T-helper 9 cell (primary cell): ENCODE measurements around the gene ATP1A4.
"Not testable (repeated sequence)": the region's sequence is repeated elsewhere in the genome, so short reads cannot be mapped to it uniquely, and the experiment has no call there.

Experiments used
- DNase-seq: peaks from one replicate; pipeline ENCODE4 v3.0.0-alpha.2; 2020
- total RNA-seq, 2 donors: gene quantifications; one replicate each; lab custom pipeline; 2026; lab: John Stamatoyannopoulos, UW

ATP1A4 gene
- 0 reads per million in 2 donors for total RNA-seq

GRCh38 chr1:160151303-160151702 lies at the start of gene ATP1A4:
Gene ATP1A4, plus strand, starts transcription at chr1:160151603. Its CDS starts 438 bp downstream, at chr1:160152041.
- no peak for DNase-seq

- DNase-seq: no peak
These were observed 49.5 kb upstream of the ATP1A4 start for GRCh38 chr1:160101717-160102522.

- DNase-seq: no peak
These were observed 47.6 kb upstream of the ATP1A4 start for GRCh38 chr1:160103658-160104408.

GRCh38 chr1:160104486-160104885 lies 46.9 kb upstream of the ATP1A4 start:
- DNase-seq: no peak

- DNase-seq: no peak
These were observed 46.2 kb upstream of the ATP1A4 start for GRCh38 chr1:160105155-160105554.

- DNase-seq: no peak
These were observed 43.9 kb upstream of the ATP1A4 start for GRCh38 chr1:160107512-160107911.

GRCh38 chr1:160108888-160109662 lies 42.3 kb upstream of the ATP1A4 start:
- no peak for DNase-seq

- no peak for DNase-seq
These were observed 41.7 kb upstream of the ATP1A4 start for GRCh38 chr1:160109686-160110085.

GRCh38 chr1:160111462-160111861 lies 39.9 kb upstream of the ATP1A4 start:
- DNase-seq: not testable (repeated sequence)

GRCh38 chr1:160112357-160112756 lies 39.0 kb upstream of the ATP1A4 start:
- DNase-seq: no peak

- no peak for DNase-seq
These were observed 38.0 kb upstream of the ATP1A4 start for GRCh38 chr1:160113407-160113806.

- no peak for DNase-seq
These were observed 37.3 kb upstream of the ATP1A4 start for GRCh38 chr1:160114085-160114484.

GRCh38 chr1:160115545-160116282 lies 35.7 kb upstream of the ATP1A4 start, which contains the start of gene ATP1A2:
Gene ATP1A2, plus strand, starts transcription at chr1:160115759. Its CDS starts 103 bp downstream, at chr1:160115862.
- DNase-seq: no peak

- DNase-seq: no peak
These were observed 34.9 kb upstream of the ATP1A4 start for GRCh38 chr1:160116283-160117147.

- no peak for DNase-seq
These were observed 34.1 kb upstream of the ATP1A4 start for GRCh38 chr1:160117300-160117699.

GRCh38 chr1:160117709-160118183 lies 33.7 kb upstream of the ATP1A4 start:
- no peak for DNase-seq

- no peak for DNase-seq
These were observed 32.5 kb upstream of the ATP1A4 start for GRCh38 chr1:160118928-160119327.

GRCh38 chr1:160120797-160121196 lies 30.6 kb upstream of the ATP1A4 start:
- DNase-seq: no peak

- DNase-seq: no peak
These were observed 30.0 kb upstream of the ATP1A4 start for GRCh38 chr1:160121388-160121787.

- DNase-seq: no peak
These were observed 28.4 kb upstream of the ATP1A4 start for GRCh38 chr1:160122978-160123495.

- no peak for DNase-seq
These were observed 27.7 kb upstream of the ATP1A4 start for GRCh38 chr1:160123726-160124125.
